Stimulated activated CD8-positive, alpha-beta memory T cell treated with anti-CD3 and anti-CD28 coated beads, Interleukin-12 subunit alpha, Interleukin-12 subunit beta, amount 100 ng/mL, for 1 hour (primary cell): ENCODE data around the gene SLC19A1.
A peak's percentile ranks its signal among the peaks of the same experiment; 100 is the strongest.

Source experiments
- DNase-seq: peaks from one replicate; pipeline ENCODE4 v3.0.0-alpha.2; 2020; ENCODE audit warnings: low read depth

SLC19A1 gene

DNA sequence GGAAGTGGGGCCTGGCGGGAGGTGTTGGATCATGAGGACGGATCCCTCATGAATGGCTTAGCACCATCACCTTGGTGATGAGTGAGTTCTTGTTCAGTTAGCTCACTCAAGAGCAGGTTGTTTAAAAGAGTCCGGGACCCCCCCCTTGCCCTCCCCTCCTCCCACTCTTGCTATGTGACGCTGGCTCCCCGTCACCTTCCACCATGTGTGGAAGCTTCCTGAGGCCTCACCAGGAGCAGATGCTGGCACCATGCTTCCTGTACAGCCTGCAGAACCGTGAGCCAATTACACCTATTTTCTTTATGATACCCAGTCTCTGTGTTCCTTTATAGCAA is 3.0 kb upstream of the SLC19A1 start:
- DNase-seq, result no peak

DNA sequence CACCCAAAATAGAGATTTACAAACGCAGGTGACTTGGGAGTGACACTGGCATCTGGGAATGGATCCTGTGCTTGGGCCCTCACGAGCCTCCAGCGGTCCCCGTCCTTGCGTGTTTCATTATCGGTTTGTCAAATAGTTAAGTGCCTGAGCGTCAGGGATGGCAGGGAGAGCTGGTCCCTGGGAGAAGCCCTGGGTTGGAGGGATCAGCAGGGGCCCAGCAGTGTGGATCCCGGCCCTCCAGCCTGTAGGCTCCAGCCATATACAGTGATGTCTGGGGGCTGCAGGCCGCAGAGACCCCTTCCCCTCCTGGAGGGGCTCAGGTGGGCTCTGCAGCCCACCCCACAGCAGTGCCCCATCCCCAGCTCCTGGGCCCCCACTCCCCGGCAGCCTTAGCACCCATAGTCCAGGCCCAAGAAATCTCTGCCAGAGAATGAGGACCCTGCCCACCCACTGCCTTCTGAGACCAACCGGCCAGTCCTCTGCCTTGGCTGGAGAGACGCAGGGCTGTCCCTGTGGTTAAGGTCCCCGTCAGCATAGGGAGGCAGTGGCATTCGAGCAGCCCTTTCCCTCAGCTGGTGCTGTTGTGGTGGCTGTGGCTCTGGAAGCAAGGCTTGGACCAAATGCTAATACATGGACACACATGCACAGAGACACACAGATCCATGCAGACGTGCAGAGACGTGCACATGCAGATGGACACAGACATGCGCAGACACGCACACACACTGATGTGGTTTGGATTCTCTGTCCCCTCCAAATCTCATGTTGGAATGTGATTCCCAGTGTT is 2.4 kb upstream of the SLC19A1 start:
- DNase-seq, result no peak

DNA sequence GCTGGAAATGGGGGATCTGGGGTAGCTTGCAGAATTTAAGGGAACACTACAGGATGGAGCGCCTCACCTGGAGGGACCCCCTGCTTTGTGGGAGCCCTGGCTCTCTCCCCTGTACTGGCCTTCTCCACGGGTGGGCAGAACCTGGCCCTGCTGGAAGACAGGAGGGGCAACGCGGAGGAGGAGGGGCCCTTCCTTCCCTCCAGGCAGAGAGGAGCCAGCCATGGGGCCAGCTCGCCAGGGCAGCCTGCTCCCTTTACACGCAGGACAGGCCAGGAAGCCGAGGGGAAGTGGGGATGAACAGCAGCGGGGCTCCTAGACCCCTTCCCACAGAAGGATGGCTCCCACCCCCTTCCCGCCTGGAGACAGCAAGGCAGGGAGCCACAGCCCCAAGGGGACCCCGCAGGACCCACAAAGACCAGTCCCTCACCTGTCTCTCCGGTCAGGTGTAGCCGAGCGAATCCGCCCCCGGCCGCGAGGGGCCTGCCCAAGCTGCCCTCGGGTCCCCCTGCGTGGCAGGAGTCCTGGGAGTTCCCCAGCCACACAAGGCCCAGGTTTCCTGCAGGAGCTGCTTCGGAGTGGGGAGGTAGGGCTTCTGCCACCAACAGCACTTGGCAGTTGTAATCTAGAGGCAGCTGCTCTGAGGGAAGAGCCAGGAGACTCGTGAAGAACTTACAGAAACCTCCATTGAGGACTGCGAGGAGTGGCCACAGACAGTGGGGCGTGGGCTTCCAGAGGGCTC is 1.6 kb upstream of the SLC19A1 start:
- DNase-seq, result no peak

- no peak for DNase-seq
These were observed 1.1 kb upstream of the SLC19A1 start for GRCh38 chr21:45543371-45543709.

- no peak for DNase-seq
These were observed 579 bp upstream of the SLC19A1 start for GRCh38 chr21:45542667-45543370.

GRCh38 chr21:45541221-45542039 is 810 bp downstream of the SLC19A1 start:
- peak; percentile 42 for DNase-seq

DNA sequence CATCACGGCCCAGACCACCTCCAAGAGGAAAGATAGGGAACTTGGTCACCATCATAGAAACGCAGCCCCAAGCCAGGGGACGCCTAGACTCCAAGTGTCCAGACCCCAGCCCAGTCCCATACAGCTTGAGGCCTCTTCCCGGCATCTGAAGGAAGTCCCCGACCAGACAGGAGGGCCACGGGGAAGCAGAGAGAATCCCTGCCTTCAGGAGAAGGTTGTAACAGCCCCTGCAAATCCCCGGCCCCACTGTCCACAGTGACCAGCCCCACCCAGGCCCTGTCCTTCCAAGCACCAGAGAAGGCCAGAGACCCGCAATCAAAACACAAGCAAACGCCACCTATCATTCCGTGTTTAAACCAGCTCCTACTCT is 1.7 kb downstream of the SLC19A1 start:
- DNase-seq, result no peak

GRCh38 chr21:45539796-45540600 is 2.2 kb downstream of the SLC19A1 start:
- no peak for DNase-seq

- DNase-seq, result no peak
These were observed 3.0 kb downstream of the SLC19A1 start for GRCh38 chr21:45539046-45539795.

- DNase-seq, result no peak
These were observed 3.7 kb downstream of the SLC19A1 start for GRCh38 chr21:45538381-45539045.

DNA sequence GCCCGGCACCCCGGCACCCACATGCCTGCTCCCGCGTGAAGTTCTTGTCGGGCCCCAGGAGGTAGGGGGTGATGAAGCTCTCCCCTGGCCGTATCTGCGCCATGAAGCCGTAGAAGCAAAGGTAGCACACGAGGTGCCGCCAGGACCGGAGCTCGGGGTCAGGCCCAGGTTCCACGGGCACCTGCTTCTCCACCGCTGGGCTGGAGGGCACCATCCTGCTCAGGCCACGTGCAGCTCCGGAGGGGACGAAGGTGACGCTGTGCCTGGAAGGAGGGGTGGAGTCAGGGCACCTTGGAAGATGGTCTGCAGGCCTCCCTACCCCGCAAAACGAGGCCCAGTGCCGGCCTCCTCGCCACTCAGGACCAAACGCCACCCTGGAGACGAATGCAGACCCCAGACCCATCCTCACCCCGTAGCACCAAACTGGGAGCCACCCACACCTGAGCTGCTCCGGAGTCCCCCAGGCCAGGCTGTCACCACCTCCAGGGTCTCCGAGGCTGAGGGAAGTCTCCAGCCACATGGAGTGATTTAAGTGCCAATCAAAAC is 4.4 kb downstream of the SLC19A1 start:
- no peak for DNase-seq

- no peak for DNase-seq
These were observed 5.0 kb downstream of the SLC19A1 start for GRCh38 chr21:45537111-45537745.

DNA sequence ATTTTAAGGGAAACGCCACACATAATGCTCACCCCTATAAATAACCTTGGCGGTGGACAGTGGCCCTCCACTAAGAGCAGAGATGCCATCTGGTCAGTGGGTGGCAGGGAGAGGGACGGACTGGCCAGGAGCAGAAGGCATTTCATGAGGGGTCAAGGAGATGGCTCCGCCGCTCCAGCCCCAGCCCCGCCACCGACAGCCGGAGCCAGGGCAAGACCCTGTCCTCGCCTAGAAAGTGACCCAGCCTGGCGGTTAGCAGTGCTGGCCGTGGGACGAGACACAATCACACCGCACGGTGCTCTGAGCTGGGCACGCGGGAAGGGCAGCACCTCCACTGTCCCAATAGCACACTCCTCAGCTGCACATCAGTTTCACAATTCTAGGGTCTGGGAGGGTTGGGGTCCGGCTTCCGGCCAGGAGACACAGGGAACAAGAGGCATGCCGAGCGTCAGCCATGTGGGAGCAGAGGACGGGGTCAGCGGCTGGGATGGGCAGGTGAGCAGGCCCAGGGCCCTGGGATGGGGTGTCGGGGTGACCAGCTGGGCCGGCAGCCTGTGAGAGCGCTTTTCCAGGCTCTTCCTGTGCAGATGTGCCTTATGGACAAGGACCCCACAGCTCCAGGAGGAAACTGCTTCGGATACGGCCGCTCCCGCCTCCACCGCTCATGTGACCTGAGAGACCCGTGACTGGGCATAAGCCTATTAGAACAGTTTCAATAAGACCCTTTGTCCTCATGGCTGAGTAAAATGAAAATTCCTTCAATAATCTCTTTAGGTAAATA is 5.7 kb downstream of the SLC19A1 start:
- no peak for DNase-seq

GRCh38 chr21:45535341-45536081 is 6.7 kb downstream of the SLC19A1 start:
- no peak for DNase-seq

- DNase-seq, result no peak
These were observed 7.5 kb downstream of the SLC19A1 start for GRCh38 chr21:45534636-45535331.

DNA sequence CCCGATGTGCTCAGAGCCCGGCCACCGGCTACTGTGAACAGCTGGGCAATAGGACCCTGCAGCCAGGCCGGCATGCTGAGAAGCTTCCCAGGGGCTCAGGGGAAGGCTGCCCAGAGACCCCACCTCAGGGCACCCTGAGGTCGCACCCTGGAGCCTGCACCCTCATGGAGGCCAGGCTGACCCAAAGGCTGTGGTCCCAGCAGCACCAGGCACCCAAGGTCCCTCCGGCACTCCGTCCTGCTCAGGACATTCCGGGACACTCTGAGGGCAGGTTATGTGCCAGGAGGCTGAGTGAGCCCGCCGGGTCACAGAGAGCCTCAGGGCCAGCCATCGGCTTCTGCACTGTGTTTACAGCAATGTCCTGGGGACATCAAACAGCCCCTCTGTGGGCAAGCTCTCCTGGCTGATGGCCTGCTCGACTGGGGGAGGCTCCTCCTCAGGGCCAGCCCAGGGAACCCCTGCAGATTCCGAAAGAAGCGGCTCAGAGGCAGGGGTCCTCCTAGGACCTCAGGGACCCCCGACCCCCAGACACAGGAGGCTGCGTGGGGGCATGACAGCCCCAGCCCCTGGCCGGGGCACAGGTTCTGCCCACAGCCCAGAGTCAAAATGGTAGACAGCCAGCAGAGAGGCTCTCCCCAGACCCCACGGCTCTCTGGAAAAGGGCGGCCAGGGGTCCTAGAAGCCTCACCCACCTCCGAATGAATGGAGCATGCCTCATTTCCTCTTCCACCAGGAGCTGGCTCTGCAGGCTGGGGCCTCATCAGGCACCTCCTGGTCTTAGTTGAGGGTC is 8.2 kb downstream of the SLC19A1 start:
- no peak for DNase-seq
